NCI-H1105 (cell line): ENCODE measurements around the gene CACHD1.
A peak's percentile ranks its signal among the peaks of the same experiment; 100 is the strongest.

Experiments used
- DNase-seq: peaks from one replicate; lab custom pipeline; 2025; lab: John Stamatoyannopoulos, UW

Gene CACHD1

DNA sequence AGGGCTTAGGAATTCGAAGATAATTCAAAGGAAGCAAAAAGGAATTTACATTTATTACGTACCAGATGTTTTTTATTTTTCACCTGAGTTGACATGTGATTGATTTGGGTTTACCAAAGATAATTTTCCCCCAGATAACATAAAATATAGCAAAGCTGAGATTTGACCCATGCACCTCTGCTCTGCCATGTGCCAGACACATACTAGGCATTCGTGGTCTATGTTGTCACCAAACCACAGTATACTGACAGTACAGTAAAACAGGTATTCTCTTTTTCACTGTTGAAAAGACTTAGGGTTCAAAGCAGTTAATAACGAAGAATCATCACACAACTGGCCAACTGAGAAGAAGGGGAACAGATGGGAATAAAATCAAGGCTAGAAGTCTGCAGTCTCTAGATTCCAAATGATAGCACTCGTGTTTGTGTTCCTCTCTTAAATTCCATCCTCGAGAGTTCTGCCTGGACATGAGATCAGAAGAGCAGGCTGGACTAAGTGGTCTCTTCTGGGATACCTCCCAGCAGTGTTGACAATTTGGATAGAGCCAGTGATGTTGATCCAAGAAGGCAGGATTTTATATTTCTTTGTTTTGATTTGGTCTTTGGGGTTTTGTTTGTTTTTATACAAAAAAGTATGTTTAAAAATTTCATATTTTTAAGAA lies 189.7 kb downstream of the CACHD1 start:
- no peak for DNase-seq

DNA sequence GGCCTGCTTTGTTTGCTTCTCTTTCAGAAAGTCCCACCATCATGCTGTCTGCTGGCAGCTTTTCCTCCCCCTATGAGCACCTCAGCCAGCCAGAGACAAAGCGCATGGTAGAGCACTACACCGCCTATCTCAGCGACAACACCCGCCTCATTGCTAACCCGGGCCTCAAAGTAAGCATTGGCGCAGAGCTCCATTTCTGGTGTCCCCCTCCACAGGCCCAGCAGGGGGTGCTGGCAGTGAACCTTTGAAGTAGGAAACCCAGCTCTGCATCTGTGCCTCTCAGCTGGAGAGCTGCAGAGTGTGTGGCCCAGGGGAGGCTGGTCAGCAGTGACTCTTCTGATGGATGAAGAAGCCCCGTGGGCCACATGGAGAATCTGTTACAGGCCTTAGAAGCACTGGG lies 193.7 kb downstream of the CACHD1 start:
- no peak for DNase-seq

DNA sequence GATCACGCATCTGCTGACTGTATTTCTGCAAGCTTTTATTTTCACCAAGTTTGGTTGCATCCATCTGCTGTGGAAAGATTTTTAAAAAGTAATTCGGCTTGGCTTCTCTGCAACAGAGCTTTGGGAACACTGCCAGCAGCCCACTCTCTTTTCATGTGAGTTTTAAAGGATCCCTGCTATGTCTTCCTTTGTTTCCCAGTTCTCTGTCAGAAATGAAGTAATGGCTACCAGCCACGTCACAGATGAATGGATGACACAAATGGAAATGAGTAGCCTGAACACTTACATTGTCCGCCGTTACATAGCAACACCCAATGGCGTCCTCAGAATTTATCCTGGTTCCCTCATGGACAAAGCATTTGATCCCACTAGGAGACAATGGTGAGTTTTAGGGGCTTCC lies 194.4 kb downstream of the CACHD1 start:
- no peak for DNase-seq

DNA sequence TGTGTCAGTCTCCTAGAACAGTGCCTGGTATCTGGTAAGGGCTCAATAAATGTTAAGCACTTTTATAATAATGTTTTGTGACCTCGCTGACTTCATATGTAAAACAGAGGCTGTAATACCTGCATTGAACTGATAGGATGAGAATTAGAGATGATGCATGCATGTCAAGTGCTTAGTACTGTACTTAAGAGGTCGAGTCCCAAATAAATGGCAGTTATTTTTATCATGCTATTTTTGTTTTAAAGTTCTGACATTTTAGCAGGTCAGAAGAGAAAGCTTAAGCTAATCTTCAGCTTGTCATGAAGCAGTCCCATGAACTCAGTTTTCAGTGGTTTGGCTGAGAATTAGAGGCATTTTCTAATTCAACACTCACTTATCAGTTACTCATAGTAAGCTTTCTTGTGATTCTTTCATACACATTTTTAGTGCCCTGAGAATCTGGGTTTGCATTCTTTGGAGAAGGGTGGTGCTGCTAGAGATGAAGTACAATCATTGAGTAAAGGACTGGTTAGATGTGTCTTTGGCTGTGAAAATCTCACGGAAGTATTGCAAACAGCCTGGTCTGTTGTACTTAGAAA lies 199.3 kb downstream of the CACHD1 start:
- DNase-seq: no peak

DNA sequence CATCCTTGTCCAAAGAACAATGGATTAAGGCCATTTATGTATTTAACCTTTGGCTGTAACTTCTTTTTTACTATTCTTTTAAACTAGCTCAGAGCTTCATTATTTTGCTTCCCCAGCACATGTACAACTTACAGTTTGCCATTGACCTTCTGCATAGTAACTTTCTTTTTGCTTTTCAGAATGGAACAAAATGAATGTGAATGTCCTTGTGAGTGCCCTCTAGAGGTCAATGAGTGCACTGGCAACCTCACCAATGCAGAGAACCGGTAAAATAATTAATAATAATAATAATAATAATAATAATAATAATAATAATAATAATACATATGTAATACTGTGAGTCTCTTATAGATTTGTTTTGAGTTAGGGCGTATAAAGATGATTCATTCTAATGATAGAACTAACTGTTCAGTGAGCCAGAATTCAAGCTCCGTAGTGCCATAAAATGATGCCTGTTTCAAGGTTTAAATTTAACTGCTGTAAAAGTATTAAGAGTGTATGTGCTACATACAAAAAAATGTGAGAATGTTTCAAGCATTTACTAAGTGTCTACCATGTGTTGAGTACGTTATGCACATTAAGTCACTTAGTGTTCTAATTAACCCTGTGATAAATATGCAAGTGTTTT lies 205.9 kb downstream of the CACHD1 start:
- no peak for DNase-seq

DNA sequence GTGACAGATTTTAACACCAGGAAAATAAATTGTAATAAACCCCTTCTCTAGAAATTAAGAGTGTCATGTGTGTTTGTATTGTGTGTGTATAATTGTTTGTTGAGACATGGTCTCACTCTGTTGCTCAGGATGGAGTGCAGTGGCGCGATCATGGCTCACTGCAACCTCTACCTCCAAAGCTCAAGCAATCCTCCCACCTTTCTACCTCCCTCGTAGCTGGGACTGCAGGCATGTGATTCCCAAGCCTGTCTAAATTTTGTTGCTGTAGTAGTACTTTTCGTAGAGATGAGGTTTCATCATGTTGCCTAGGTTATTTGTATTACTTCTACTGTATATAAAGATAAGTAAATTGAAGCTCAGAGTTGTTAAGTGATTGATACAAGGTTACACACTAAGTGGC lies 206.5 kb downstream of the CACHD1 start:
- no peak for DNase-seq

DNA sequence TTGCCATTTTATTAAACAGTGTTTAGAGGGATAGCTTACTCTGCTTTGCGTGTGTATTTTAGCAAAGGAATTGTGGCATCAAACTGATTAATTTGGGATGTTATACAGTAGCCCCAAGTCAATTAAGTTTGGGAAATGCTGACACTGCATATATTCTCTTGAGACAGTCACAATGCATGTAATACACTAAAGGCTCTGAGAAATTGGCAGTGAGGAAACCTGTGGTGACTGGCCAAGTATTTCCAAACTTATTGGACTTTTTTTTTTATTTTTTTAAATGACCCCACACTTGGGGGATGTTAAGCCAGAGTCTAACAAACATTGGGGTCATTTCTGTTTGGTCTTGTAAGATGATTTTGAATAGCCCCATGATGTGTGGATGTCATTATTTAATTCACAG lies 207.6 kb downstream of the CACHD1 start:
- DNase-seq: no peak

DNA sequence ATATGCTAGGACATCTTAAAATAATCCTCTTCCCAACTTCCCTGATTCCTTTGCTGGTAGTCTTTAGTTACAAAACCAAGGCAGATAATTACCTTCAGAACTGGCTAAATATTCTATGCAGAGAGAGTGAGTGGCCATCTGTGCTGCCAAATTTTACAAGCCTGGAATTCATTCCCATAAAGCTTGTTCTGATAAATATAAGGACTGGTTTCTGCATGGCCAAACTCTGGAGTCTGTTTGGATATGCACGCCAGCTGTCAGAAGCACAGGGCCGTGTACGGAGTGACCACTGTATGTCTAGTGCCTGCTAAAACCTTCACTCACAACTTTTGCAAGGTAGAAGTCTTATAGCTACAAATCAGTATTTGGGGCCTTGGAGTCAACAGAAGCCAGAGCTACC lies 208.4 kb downstream of the CACHD1 start:
- no peak for DNase-seq

DNA sequence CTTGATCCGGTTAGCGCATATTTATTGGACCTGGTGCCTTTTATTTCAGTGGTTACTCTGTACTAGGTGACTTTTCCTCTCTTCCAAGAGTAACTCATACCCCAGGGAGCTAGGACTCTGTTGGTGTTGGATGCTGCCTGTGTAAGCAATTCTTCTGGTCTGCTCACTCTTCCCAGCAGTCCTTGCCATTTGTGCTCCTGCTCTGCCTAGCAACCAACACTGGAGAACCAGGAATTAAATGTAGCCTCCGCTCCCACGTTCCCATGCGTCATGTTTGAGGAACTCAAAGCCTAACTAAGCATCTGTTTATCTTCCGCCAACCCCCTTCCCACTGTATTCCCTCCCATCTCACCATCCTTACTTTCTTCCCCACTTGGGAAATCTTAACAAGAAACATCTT lies 209.2 kb downstream of the CACHD1 start:
- no peak for DNase-seq

DNA sequence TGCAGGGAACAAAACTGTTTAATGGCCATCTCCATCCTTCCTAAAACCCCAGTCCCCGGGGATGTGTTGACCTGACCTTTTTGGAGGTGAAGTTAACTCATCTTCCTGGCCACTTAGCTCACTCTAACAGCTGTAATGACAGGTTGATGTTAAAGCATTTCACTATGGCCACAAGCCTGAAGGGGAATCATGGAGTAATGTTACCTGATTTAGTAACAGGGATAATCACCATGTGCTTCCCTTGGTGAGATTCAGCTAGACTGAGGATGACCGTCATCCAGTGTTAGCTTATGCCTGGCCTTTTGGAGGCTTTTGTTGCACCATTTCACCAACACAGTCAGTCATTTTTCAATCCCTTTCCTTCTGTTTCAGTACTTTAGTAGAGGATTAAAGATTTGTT lies 210.7 kb downstream of the CACHD1 start:
- DNase-seq: no peak

DNA sequence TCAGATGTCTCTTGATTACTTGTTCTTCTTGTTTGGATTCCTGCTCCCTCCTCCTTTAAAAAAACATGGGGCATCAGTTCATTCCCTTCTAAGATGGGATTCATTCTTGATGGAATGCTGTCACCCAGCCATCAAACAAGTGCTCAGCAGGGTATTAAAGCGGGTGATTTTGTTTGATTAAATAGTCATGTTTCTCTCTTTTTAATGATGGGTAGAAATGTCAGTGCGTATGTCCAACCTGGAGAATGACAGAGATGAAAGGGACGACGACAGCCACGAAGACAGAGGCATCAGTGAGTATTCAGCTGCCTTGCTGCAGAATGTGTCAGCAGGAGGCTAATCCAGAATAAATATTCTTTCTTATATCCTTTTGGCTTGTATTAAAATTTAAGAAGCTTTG lies 211.1 kb downstream of the CACHD1 start:
- no peak for DNase-seq

DNA sequence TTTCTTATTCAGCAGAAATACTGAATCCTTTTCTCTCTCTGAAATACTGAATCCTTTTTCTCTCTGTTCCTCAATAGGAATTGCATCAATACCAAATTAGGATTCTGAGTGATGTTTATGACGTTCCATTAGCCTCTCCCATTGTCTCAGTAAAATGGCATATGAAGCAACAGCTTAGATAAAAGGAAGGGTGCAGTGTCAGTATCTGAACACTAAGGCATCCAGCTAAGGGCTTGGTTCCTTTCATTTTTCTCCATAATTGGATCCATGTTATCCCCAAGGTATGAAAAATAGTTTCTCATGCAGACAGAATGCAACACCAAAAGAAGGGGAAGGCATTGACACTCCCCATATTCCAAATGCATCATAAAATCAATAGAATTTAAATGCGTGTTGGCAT lies 213.5 kb downstream of the CACHD1 start:
- DNase-seq: no peak

DNA sequence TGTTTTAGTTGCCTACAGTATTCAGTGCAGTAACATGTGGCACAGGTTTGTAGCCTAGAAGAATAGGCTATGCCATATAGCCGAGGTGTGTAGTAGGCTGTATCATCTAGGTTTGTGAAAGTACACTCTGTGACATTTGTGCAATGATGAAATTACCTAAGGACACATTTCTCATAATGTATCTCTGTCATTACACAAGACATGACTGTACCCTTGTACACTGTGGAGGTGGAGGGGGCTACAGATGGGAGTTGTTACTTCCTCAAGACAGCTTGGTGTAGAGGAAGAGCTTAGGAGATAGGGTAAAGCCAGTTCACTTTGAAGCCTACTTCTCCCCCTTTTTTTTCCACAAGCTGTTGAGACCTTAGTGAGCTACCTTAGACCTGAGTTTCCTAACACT lies 215.3 kb downstream of the CACHD1 start:
- DNase-seq: no peak

DNA sequence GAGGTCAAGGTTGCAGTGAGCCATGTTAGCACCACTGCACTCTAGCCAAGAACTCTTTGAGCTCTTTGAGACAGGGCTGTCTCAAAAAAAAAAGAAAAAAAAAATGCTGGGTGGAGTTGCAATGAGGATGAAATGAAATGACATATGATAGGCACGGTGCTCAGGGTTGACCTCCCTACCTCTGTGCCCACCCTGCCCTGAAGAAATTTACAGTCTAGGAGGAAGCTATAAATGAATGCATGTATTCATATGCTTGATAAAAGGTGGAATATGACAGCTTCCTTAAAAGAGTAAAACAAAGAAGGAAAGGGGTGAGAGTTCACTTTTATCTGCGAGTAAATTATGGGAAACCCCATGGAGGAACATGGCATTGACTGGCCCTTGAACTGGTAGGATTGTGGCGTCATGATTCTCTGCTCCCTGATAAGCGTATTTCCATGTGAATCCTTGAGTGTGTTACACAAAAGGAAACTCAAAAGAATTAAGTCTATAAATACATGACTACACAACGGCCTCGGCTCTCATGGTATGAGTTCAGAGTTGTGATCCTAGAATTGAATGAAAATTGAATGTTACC lies 215.9 kb downstream of the CACHD1 start:
- no peak for DNase-seq

DNA sequence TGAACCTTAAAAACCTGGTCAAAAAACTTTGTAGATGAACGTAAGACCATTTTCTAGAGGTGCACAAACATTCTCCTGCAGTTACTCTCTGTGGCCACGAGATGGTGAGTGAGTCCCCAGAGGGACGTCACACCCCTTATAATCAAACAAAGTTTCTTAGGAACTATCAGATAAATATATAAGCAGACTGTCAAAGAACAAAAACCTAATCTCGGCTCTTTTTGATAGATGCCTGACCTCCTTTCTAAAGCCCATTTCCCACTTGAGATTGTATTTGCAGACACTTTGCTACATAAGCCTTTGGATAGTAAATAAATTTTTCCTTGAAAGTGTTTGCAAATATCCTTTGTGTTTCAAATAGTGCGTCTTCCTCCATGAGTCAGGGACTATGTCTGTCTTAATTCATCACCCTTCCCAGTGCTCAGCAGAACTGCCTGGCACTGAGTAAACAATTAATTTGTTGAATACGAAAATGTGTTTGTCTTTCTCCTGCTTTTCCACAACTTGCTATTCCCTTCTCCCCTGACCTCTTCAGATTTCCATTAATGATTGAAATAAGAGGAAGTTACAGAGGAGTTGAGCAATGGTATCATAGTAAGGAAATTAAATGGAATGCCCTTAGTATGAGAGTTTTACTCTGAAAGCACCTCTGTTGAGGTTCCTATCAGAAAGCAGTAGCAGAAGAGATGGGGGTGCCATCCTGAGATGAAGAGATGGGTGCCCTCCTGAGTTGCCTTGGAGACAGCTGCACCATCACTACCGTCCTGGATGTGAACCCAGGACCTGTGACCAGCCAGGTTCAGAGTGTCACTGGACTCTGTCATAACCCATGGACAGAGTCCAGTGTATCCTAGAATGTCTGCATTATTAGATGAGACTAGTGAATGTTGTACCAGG lies 217.1 kb downstream of the CACHD1 start:
- DNase-seq: peak; percentile 22

DNA sequence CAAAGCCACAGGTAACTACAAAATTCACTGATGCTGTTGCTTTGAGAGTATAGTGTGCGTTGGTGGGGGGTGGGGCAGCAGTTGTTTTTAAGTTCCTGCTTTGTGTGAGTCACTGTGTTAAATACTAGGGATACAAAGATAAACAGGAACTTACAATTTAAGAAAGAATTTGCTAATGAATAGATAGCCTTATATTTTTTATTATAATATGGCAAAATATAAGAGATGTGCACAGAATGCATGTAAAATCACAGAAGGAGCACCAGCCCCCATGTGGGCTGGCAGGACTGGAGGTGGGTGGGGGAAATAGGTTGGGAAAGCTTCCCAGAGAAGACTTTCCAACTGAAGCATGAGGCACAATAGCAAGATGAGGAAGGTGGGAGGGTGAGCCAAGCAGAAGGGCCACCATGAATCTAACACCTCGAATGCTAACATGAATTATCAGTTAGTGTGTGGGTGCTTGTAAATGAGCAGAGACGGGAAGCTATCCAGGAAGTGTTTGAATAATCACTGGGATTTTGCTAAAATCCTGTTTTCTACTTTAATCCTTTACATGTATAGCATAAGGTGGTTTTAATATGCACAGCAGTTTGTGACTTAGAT lies 217.9 kb downstream of the CACHD1 start:
- DNase-seq: no peak

DNA sequence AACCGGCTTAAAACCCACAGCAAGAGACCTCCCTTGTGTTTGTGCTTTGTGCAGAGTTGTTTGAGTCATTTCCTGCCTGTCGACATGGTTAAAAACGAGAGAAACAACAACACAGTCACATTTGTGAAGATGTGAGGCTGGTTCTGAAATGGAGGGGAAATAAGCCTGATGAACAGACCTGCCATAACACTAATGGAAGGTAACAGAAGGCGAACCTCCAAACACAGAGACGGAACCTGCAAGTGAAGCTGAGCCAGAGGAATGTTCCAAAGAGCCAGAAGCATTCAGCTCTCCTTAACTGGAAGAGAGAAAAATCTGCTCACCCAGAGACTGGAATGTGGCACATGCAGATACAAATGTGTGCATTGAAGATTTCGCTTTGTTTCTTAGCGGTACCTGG lies 221.7 kb downstream of the CACHD1 start:
- DNase-seq: no peak

DNA sequence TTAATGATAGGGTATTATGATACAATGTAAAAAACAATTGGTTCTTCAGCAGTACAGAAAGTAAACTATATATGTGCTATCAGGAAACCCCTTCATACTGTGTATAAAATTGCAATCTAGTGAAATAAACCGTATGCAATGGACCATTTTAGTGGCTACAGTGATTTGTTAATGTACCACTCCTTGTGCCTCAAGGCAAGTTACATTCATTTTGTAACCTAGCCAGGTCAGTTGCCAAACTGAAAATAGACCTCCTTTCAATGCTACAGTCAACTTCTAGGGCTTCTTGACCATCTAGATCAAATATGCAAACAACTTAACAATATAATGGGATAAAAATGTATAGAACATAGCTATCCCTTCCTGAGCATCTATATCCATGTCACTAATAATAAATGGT lies 223.0 kb downstream of the CACHD1 start:
- no peak for DNase-seq

DNA sequence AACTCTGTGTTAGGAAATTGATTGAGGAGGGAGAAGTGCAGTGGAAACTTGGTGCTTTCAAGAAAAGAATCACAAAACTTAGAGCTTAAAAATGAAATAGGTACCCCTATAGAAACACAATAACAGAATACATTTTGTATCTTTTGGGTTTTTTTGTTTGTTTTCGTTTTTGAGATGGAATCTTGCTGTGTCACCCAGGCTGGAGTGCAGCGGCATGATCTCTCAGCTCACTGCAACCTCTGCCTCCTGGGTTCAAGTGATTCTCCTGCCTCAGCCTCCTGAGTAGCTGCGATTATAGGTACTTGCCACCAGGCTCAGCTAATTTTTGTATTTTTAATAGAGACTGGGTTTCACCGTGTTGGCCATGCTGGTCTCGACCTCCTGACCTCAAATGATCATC lies 223.5 kb downstream of the CACHD1 start:
- no peak for DNase-seq

DNA sequence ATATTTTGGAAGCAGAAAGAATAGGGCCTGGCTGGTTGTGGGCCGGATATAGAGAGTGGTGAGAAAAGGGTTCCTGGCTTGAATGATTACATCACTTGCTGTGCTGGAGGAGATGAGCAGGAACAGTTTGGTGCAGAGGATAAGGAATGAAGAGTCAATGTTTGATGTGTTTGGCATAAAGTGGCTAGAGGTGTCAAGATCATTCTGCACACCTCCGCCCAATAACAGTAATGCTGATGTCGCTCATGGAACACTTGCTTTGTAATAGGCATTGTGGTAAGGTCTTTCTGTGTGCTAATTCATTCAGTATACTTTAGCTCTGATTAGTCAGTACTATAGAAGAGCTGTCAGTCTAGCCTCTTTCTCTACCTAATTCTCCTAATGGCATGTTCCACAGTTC lies 226.9 kb downstream of the CACHD1 start:
- DNase-seq: no peak

DNA sequence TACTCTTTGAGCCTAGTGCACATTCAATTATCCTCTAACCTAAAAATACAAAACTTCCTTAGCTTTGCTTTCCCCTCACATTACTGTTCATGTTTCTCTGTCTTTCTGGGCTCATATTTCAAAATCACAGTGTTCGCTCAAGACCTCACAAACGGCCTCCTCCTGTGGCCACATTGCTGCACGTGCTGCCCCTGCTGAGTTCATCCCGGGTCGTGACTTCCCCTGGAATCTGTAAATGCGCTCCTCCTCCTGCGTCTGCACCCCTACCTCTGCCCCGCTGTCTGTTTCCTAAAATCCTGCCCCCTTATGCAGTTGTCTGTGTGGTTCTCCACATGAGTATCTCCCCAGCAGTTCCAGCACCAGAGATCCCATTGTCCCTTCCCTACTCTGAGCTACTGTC lies 229.4 kb downstream of the CACHD1 start:
- DNase-seq: no peak

DNA sequence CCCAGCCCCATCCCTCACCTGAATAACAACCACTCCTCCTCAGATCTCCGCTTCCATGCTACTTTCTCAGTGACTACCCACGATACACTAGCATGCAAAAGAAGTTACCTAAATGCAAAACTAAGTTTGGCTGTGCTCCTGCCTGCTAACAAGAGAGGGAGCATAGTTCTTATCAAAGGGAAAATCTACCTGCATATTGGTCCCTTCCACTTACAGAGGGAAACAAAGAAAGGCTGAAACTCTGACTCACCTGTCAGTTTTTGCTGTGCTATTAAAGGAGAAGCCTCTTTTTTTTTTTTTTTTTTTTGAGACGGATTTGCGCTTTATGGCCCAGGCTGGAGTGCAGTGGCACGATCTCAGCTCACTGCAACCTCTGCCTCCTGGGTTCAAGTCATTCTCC lies 231.1 kb downstream of the CACHD1 start:
- no peak for DNase-seq
